GF-D8 (cell line): Measurements from ENCODE around the gene TMEM255A.

Experiments used
- DNase-seq: peaks from one replicate; lab custom pipeline; 2025; lab: John Stamatoyannopoulos, UW

TMEM255A gene

DNA sequence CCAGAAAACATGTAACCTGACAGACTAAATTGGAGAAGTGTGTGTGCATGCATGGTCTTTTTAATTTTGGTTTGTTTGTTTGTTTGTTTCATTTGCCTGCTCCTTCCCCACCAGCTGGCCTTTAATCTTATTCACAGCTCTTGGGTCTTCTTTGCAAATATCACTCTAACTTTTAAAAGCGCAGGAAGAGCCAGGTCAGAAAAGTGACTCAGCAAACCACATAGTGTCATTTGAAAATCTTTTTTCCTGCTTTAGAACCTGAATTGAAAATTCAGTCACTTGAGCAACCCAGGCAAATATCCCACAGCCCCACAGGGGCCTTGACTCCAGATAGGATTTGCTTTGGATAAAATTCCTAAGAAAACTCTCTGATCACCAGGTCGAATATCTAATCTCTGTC lies 4.6 kb downstream of the TMEM255A start:
- DNase-seq: no peak

DNA sequence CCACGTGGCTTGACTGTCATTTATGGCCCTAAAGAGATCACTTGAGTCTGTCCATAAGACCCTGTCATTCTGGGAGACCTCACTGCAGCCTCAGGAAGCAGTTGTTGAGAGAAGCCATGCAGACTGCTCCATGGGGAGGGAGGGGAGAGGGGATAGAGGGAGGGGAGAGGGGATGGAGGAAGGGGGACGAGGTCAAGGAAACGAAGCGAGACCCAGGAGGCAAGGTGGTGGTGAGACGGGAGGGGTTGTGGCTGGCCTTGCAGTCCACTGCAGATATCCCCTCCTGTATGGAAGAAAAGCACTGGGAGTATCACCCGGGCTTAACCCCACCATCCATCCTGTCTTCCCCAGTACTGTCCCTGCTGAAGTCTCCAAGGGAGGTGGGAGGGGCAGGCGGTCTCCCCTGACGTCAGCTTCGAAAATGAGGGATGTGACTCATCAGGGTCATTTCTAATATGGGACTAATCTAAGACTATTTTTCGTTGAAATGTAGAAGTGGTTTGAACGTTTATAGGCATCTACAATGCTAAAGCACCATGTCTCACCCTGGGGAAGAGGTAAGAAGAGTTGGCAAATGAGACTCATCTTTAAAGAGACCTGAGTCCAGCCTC lies 5.6 kb downstream of the TMEM255A start:
- DNase-seq: no peak

DNA sequence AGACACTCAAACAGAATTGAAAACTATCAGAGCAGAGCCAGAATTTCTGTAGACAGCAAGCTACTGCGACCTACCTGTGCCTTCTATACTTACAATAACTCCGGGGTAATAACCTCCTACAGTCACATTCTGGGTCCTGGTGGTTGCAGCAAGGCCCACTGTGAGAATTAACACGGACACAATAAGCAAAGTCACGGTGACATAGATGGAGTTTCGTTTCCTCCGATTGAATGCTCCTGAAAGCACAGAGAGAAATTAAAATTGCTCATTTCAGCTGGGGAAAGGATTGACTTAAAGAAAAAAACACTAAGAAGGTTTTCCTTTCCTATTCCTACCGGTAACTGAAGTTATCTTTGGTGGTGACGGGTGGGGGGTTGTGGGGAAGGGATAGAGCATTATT lies 7.0 kb downstream of the TMEM255A start:
- DNase-seq: no peak

DNA sequence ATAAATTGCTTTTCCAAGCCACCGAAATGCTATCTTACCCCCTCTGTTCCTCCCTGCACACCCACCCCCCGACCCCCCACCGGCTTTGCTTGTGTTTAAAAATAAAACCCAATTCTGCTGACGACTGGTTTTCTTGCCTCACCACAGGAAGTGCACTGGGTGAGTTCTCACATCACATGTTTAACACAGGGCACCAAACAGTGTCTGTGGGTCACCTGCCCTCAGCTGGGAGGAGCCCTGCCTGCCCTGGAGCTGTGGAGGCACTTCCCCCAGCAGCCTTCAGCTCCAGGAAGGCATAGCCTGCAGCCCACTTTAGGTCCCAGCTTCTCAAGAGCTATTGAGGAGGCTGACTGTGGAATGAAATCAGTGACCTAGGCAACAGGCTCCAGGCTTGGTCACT lies 8.8 kb downstream of the TMEM255A start:
- DNase-seq: no peak

DNA sequence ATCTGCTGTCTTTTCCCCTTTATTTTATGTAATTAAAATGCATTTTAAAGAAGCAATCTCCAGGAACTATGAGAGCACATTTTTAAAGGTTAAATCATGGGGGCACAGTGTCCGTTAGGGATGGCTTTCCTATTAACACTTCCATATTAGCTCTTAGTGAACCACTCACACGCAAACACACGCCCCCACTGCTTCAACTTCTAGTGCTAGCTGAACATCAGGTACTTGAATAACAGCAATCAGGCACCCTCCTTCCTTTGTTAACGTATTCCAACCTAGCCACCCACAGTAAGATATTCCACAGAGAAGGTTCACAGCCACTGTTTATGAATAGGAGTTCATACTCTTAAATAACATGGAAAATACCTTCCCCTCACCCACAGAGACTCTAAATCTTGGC lies 9.3 kb downstream of the TMEM255A start:
- DNase-seq: no peak

DNA sequence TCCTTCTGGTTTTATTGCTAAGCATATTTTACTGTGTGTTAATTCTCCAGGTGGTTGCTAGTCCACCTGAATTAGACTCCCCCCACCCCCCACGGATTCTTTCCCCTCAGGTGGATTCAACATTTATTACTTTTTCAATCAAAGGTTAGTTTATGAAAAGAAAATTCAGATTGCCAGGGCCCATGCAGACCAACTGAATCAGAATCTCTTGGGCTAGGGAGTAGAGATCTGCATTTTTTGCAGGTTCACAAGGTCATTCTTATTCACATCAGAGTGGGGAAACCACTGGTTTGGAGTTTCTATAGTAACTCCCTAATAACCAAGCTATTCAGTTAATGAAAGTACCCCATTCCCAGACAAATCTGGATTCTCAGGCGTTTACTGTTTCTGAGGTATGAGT lies 9.8 kb downstream of the TMEM255A start:
- no peak for DNase-seq

DNA sequence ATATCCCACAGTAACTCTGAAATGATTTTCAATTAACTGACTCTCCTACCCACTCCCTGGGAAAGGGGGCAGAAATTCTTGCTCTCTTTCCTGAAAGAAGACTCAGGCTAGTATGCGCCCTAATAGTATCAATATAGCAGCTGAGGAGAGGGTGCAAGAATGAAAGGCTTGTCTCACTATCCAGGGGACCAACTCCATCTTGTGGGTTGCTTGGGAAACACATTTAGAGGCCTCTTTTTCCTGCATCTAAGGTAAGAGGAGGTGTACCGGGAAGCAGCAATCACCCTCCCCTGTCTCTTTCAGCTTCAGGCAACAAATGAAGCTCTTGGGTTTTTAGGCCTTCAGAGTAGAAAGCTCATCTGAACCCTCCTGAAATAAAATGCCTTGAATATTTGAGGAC lies 11.3 kb downstream of the TMEM255A start:
- no peak for DNase-seq

DNA sequence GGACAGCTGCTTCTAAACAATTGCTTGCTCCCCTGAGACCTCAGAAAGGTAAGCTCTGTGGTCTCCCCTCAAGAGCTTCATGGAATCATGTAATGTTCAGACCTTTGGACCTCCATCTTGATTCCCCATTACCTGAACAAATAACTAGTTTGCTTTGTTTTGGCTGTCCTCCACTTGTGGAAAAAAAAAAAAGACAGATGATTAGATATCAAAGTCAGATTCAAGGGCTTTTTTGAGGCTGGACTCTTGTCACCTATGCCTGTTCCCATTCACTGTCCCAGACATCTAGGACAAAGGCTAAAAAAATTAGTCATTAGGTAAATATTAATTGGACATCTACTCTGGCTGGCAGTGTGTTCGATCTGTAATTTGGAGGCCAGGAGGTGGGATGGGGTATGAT lies 13.3 kb downstream of the TMEM255A start:
- DNase-seq: no peak

DNA sequence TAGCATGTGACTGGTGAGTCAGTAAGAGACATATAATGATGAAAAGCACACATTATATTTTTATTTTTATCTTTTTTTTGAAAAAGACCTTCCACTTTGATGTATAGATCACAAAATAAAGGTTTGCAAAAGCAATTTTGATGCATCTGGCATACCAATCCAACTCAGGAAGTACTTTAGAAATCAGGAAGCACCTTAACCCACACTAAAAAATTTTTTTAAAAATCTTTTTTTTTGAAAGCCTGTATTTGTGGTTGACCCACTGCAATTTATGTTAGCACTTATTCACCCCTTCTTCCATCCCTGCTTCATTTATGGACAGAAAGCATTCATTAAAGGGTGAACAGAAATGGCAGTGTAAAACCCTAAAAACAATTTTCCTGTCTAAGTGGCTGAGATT lies 16.6 kb downstream of the TMEM255A start:
- DNase-seq: no peak

DNA sequence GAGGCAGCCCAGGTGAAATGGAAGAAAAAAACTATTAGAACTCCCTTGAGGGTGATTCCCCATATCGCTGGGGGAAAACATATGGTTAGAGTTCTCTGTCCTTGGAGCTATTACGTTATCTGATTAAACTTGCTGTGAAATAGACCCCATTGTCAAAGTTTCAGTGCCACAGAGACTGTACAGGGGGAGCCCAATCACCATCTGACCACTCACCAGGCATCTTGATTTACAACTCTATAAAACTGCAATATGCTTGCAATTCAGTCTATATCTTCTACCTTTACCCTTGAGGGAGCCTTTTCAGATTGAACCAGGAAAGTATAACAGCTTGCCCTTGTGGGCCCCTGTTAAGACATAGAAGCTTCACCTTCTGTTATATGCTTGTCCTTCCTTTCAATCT lies 18.2 kb downstream of the TMEM255A start:
- no peak for DNase-seq

DNA sequence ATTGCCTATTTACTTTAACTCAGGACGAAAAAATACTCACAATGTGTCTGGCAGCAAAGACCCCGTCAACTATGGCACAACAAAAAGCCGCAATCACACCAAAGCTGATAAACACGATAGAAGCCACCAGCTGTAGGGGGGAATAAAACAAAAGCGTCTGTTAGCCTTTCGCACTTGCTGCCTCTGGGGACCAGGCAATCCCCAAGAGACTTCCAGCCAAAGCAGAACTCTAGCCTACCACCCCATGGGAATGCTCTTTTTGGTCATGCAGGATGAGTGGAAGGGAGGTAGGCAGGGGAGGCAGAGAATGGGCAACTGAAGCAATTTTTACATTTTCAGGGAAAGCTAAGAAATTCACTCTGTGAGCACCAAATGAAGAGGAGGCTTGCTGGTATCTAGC lies 20.1 kb downstream of the TMEM255A start:
- DNase-seq: no peak

DNA sequence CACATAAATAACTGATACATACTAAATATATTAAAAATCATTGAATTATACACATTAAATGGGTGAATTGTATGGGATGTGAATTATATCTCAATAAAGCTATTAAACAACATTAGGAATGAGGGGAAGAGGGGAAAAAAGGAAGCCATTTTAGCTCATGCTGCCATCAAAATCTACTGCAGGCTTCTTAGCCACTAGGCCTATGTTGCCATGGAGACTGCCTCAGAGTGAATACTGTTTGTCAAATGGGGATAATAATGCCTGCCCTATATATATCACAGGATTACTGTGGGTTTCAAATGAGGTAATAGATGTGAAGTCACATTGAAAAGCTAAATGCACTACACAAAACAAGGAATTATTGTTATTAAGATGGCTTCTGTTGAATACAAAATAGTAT lies 21.2 kb downstream of the TMEM255A start:
- DNase-seq: no peak

DNA sequence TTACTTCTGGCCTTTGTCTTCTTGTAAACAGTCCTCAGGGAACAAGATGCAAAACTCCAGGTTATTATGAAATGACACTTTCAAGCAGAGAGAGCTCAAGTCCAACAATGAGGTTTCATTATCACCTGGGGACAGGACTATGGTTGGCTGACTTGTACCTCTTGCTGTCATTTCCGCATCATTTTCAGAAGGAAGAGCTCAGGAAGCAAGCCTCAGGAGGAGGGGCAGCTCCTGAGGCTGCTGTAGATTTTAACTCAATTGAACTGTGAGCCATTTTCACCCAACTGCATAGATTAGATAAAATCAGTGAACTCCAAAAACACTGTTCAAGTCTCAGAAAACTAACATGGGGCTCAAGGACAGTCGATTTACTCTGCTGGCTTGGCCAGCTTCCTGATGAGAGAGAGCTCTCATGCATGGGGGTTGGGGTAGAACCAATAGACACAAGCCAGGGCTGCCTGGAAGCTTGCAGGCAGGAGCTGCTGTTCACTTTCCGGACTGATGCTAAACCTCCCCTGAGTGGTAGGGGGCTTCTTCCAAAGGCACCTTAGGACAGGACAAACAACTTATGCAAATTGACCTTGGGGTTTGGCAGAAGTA lies 23.6 kb downstream of the TMEM255A start:
- DNase-seq: no peak

DNA sequence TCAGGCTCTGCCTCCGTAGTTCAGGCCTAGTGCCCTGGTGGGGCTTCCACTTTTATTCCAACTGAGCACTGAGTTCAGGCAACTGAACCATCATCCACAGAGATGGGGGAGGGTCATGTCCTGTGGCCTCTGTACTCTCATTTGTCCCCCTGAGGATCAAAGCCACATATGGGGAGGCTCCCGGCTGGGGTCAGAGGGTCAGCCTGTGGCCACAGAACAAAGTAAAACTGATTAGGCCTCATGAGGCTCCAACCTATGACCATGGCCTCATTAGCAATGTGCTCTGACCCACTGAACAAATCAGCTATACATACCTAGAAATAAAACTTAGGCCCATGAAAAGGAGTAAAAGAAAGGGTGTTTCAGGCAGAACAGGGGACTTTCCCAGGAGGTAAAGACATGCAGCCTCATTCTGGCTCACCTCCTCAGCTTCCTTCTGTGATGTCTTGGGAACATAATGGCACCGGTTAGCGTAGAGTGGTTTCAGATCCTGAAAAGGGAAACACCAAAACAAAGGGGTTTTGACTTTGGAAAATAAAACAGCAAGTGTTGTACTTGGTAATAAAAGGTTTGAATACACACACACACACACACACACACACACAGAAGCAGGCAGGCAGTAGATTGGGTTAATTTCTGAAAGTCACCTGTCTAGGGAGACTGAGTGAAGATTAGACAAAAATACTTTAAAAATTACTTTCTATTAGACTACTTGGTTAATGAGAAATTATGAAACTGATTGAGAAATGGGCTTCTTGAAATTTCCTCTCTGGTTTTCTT lies 24.3 kb downstream of the TMEM255A start:
- no peak for DNase-seq

DNA sequence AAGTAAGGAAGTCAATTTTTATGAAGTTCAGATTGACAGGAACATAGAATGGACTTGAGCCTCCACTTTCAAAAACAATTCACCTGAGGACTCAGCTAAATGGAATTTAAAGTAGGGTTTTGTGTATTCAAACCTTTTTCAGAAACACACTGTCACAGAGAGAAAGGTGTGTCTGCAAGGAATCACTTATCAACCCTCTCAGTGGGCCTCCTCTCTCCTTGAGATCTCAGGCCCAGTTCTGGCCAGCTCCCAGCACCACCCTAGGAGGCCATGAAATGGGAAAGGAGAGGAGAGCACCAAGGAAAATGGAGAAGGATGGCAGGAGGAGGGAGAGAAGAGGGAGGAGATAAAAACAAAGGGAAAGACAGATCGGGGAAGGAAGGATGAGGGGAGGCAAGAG lies 28.6 kb downstream of the TMEM255A start:
- no peak for DNase-seq

DNA sequence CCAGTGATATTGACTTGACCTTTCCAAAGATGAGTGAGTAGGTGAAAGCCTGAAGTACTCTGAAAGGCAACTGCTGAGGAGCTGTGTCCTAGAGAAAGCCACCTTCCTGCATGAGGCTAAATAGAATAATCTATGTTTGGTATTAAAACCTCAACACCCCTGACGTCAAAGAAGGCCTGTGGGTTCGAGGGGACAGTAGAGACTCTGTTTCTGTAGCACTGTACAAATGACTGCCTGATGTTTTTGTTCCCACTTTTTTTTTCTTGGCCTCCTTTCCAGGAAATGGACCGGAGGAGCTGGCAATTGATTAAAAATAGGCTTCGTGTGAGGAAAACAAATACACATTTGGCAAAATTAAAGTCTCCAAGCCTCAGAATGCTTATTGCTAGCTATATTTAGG lies 29.5 kb downstream of the TMEM255A start:
- DNase-seq: no peak

DNA sequence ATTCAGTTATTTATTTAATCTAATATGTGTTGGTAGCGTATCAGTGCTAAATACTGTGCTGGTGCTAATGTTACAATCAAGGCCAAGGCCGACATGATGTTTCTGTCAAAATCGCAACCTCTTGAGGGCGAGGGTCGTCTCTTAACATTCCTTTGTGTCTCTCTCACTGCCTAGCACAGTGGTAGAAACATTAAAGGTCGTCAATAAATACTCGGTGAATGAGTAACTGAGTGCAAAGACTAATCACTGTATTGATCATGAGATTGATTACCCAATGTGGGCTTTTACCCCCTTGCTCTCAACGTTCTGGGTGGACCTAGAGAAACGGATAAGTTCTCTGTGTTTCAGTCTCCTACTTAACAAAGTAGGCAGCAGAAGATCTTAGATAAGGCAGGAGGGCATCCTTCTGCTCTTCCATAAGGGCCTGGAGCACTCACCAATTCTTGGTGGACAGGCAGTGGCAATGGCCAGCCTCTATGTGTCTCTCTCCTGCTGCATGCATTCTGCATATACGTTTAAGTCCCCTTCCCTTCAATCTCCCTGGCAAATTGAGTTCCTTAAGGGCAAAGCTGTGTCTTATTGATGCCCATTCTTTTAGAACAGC lies 30.1 kb downstream of the TMEM255A start:
- no peak for DNase-seq

DNA sequence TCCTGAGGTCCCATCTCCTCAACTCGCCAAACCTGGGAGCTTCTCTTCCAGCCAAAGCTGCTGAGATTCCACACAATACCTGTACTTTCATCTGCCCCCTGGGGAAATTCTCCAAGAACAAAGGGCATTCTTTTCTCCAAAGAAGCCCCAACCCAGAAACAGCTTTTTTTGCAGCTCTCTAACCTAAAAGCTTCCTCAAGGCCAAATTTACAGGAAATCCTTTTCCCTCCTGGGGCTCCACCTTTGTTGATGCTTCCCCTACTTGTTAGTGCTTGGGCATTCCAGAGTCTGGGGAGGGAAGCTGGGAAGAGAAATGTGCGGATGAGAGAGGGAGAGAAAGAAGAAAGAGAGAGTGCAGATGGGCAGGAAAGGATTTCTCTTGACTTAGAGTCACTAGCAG lies 36.3 kb downstream of the TMEM255A start:
- DNase-seq: no peak

DNA sequence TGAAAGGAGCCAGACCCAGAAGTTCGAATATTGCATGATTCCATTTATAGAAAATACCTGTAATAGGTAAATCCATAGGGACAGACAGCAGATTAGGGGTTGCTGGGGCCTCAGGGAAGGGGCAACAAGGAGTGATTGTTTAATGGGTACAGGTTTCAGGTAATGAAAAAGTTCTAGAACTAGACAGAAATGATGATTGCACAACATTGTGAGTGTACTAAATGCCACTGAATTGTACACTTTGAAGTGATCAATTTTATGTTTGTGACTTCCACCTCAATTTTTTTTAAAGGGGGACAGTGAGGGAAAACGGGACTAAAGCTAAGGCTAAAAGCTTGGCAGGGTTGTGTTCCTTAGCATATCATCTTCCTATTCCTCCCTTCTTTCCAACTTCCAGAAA lies 37.1 kb downstream of the TMEM255A start:
- DNase-seq: no peak

DNA sequence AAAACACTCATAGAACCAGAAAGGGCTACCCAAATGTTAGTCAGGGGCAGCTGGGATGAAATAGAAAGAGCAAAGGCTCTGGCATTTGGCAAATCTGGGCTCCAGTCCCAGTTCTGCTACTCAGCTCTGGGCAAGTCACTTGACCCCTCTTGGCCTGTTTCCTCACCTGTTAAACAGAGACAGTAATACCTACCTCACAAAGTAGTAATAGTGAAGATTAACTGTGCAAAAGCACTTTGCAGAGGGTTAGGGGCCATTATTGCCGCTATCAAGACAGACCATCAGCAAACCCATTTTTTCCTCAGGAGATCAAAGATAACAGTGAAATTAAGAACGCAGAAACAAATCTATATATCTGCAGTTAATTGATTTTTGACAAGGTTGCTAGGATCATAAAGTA lies 40.0 kb downstream of the TMEM255A start:
- no peak for DNase-seq

DNA sequence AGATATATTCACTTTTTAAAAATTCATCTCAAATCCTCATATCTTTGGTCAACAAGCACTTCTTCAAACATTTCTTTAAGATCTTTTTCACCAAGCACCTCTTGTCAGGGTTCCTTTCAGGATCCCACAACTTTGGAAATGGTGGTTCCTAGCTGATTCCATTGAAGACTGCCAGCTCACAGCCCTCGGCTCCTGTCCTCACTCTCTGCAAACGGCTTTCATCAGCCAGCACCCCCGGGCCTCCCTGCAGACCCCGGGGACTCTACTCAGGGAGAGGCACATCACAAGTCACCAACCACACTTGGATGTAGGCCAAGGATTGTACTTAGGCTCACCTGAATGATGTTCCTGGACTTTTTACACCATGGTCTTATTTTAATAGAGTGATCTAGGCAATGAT lies 40.7 kb downstream of the TMEM255A start:
- DNase-seq: no peak

DNA sequence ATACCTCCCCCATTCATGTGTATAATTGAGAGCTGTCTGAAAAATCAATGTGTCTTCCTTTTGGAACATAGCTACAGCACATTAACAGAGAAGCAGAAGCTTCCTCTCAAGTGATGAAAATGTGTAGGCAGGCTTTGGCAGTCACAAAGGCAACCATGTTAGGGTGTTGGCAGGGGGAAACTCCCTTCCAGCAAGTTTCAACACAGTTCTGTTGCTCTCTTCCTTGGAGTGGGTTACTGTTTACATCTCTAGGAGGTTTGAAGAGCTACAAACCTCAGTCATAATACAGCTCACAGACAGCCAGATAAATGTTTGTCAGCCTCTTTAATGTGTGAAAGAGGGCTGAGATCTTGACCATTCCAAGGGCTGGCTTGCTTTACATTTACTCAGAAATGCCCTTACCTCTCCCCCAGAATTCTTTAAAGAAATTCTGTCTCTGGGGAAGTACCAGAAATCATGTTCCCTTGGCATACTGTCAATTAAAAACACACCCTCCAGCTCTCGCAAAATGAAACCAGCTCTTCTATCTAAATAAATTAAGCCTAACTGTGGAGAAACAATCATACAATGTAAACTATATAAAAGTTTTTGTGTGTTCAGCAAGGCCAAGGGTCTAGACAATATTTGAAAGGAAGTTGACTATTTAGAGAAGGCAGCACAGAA lies 41.8 kb downstream of the TMEM255A start:
- DNase-seq: no peak

DNA sequence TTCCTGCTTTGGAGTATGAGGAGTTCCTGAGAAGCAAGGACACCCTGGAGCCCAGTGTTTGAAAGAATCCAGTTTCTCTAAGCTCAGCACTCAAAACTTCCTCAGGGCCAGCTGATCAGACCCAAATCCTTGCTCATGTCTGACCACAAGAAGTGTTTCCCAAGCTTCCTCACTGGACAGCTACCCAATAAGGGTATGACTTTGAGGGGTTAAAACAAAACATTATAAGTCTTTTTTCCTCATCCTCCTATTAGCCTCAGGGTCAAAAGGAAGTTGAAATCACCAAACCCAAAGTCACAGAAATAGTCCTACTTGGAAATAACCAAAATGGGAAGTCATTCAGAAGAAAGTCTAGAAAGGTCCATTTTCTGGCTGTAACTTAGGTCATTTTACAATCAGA lies 46.9 kb downstream of the TMEM255A start:
- no peak for DNase-seq
